HG03139 (cell line): ENCODE data around the gene FHIT.

Experiments
- ATAC-seq: cut with Tn5 transposase; IDR thresholded peaks from one replicate; pipeline ENCODE4 v1.9.1; 2021; ENCODE audit not compliant: unreplicated experiment

Gene FHIT

GRCh38 chr3:59873576-59874230, 1377.5 kb downstream of the FHIT start:
- no peak for ATAC-seq

GRCh38 chr3:59872128-59872527, 1379.1 kb downstream of the FHIT start:
- ATAC-seq: no peak

DNA sequence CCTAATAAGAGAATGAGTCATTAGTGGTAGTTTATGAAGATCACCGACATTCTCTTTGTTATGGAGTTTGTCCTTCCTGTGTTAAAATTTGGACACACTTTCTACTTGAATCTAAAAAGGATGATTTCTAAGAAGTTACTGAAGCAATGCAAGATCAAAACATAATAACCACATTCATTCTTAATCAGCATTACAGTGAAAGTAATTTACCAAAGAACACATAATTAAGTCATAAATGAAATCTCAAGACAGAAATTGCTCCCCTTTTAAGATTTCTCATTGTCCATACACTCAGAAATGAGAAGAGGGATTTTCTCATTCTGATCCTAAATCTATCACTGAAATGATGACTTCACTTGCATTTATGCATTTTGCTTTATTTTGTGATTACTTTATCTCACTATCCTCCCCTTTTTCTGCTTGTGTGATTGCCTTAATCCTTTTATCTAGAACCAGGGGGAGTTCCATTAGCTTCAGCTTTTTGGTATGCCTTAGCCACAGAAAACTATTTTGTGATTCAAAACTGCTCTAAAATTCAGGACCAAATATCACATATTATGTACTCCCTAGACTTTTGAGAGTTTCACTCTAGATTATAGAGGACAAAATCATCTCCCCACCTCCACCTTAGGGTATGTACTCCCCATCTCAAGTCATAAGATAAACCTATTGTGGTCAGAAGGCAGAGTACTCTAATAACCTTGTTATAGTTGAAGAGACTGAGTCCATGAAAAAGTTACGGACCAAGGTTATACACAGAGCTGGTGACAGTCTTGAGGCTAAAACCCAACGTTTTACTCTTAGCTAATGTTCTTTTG, 1383.9 kb downstream of the FHIT start:
- ATAC-seq: no peak

GRCh38 chr3:59866076-59866475, 1385.2 kb downstream of the FHIT start:
- no peak for ATAC-seq

- no peak for ATAC-seq
These were observed 1385.9 kb downstream of the FHIT start for GRCh38 chr3:59865351-59865750.

GRCh38 chr3:59862686-59863085, 1388.6 kb downstream of the FHIT start:
- no peak for ATAC-seq

DNA sequence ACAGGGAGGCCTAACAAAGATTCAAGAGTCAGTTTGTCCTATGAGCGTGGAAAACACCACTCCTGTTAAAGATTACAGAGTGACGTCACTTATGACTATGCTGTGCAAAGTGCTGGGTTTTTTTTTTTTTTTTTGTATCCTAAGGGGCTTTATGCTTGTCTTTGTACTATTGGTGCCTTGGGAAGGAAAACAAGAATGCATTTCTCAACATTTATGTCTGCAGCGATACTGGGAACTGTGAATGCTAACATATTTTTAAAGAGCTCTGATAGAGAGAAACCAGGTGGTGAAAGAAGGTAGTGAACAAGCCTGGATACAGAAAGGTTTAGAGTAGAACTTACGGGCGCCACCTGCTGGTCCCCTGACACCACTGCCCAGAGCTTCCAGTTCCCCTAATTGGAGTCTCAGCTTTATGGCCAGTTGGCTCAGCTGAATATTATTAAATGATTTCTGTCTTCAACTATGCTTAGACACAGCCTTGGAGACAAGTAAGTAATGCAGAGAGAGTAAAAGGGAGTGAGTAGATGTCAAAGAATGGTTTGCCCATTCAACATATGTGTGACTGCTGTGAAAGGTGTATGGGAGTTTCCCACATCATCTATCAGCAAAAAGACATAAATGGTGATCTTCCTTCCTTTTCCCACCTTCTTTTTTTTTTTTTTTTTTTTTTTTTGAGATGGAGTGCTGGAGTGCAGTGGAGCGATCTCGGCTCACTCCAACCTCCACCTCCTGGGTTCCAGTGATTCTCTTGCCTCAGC, 1393.5 kb downstream of the FHIT start:
- peak; percentile 96 for ATAC-seq

DNA sequence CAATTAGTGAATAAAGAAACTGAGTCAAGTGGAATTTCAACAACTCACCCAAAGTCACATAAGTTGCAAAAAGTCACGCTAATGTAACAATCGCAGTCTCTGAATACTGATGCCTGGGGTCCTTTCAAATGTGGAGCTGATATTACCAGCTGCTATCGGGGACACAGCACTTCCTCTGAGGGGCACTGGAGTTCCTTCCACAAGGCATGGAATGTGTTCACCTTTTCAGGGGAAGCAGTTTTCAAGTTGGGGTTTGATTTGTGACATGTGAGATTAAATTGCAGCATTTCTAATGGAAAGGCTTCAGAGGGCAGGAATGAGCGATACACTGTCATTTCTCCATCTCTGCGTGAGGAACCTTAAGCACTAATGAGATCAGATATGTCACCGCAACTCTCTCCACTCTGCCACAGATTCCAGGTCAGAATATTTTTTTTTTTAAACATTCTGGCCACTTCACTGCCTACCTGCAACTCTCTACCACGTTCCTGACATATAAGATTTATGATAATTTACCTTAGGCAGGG, 1394.3 kb downstream of the FHIT start:
- ATAC-seq: no peak

DNA sequence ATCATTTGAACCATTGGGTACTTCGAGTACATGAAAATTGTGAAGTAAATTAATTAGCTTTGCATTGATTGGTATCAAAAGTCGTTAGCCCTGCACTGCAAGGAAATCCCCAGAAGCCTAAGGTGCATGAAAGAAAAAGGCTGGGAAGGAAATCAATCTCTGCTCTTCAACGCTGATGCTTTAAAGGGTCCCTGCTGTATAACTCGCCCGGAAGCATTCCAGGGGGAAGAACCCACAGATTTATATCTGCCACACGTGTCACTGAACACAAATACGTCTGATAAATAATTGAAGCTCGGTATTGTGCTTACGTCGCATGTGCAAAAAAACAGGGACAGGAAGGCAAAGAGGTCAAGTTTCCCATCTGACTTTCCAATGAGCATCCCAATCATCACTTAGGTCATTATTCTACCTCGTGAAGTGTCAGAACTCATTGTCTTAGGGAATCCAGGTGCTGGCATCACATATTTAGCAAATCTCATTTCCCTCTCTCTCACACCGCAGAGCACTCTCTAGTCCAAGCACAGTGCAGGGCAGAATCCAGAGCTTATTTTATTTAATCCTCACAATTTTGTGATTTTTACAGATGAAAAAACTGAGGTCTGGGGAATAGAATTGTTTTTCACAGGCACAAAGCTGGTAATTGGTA, 1397.1 kb downstream of the FHIT start:
- no peak for ATAC-seq

GRCh38 chr3:59850417-59850816, 1400.8 kb downstream of the FHIT start:
- no peak for ATAC-seq

DNA sequence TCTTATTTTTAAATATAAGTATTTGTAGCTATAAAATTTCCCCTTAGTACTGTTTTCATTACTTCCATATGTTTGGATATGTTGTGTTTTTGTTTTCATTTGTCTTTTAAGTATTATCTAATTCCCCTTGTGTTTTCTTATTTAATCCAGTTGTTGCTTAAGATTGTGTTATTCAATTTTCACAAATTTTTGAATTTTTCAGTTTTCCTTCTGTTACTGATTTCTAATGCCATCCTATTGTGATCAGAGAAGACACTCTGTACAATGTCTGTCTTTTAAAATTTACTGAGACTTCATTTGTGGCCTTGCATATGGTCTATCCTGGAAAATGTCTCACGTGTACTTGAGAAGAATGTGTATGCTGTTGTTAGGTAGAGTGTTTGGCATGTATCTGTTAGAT, 1405.9 kb downstream of the FHIT start:
- ATAC-seq: no peak

GRCh38 chr3:59843821-59844220, 1407.4 kb downstream of the FHIT start:
- ATAC-seq: no peak

- ATAC-seq: peak; percentile 86
These were observed 1411.3 kb downstream of the FHIT start for GRCh38 chr3:59839810-59840515.

GRCh38 chr3:59839283-59839682, 1412.0 kb downstream of the FHIT start:
- ATAC-seq: no peak

DNA sequence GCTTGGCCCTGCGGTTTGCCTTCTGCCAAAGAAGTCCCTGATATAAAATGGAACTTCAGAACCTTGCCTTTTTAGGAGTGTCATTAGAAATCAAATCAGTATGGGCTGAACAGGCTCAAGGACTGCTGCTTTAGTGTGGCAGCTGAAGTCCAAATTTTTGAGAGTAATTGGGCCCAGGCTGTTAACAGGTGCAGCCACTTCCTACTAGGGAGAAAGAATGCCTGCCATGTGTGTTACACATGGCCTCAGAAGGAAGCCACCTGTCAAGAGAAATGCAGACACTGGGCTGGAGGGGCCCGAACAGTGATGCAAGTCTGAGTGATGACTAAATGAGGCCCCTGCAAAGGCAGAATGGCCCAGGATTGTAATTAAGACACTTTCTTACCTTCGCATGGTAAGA, 1414.7 kb downstream of the FHIT start:
- ATAC-seq: no peak

GRCh38 chr3:59832702-59833101, 1418.5 kb downstream of the FHIT start:
- no peak for ATAC-seq

DNA sequence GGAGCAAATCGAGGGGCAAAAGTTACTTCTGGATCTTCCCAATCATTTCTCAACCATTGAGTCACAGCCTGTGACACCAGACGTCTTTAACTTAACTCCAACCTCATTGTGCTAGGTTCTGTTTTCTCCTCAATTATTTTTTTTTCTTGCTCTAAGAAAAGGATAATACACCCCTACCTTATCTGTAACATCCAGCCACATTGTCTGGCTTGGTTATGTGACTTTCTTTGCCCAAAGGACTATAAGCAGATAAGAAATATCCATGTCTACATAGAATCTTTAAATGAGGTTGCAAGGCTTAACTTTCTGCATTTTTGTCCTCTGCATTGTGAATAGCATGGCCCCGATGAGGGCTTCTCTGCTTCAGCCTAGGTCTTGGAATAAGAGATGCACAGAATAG, 1419.0 kb downstream of the FHIT start:
- ATAC-seq: no peak

DNA sequence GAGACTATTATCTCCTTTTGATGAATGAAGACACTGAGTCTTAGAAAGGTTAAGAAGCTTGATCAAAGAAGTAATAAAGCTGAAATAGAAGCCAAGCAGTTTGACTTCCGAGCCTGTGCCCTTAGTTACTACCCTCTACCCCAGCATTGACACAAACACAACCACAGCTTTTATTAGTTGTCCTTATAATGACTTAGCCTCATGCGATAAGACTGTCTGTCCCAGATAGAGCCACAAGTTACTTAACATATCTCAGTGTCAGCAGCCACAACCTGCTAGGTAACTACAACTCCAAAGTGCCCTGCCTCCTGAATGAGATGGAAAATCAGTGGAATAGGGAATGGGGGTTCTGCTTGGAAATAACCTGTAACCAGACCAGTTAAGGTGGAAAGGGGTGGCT, 1419.9 kb downstream of the FHIT start:
- ATAC-seq: no peak

DNA sequence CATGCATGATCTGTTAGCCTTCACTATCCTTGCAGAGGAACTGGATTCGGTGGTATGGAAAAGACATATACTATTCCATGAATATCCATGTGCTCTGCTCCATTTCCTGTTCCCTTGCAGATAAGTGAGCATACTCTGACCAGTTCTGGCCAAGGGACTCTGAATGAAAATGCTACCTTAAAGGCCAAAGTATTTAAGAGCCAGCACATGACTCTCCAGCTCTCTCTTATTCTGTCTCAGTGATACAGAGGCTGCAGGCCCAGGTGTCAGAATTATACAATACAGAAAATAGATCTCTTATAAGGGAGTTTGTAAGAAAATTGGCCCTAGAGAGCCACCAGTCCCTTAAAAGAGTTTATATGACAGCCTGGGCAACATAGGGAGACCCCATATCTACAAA, 1421.7 kb downstream of the FHIT start:
- ATAC-seq: no peak

DNA sequence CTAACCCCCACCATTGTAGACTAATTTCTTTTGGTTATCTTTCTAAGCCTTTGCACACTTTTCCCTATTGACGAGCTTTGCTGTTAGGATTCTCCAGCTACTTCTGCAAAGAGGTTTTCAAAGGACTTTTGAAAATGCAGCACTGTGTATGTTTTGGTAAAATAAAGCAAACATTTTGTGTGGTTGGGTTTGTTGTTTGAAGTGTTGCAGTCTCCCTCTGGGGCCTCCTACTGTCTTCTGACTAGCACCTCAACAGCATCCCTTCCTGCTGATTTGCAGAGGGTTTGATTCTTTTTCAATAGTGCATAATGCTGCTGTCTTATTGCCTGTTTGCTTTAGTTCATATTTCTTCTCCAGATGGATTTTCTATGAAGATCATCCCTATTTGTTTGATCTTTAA, 1426.4 kb downstream of the FHIT start:
- ATAC-seq: no peak

DNA sequence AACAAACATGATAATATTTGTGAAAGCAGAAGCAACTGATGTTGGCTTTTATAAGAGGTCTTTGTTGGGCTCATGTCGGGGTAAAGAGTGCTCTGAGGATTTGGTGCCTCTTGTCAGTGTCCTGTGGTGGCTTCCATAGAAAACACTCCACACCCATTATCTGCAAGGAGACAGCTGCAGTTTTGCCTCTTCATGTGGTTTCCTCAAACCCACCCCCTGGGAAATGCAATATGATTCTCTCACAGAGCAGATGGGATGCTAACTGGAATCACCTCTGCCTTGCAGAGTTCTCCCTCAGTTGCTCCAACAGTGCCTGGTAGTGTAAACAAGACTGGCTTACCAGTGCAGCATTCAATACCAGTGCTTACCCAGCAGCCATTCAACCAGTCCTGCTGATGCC, 1430.0 kb downstream of the FHIT start:
- ATAC-seq: no peak
